Vagina (tissue), 2 donors: ENCODE results near the gene LPP. TPM values are rescaled to one million over a fixed set of nuclear protein-coding genes. Genes with fewer than 3 reads are reported as not detected.

Experiments
- DNase-seq, 2 donors: peaks; one replicate each; pipeline ENCODE4 v3.0.0-alpha.2; 2017; ENCODE audit errors: extremely low spot score in 2 of 2
- H3K27ac ChIP-seq: fragments of 200-600 bp; sonication (generic); one replicate; pipeline ENCODE4 v1.5.1; 2019
- H3K27me3 ChIP-seq: fragments of 200-600 bp; sonication (generic); one replicate; pipeline ENCODE4 v1.5.1; 2019
- H3K36me3 ChIP-seq, 2 donors: fragments of 200-600 bp; sonication (generic); one replicate each; pipeline ENCODE4 v1.5.1; 2017 to 2019
- H3K4me1 ChIP-seq: fragments of 200-600 bp; sonication (generic); one replicate; pipeline ENCODE4 v1.5.1; 2019
- H3K4me3 ChIP-seq, 2 donors: fragments of 200-600 bp; sonication (generic); 1 replicate in 1 of 2; 2 replicates in 1 of 2; pipeline ENCODE4 v1.5.1; 2016 to 2019
- H3K9me3 ChIP-seq: fragments of 200-600 bp; sonication (generic); one replicate; pipeline ENCODE4 v1.5.1; 2019
- CTCF ChIP-seq, 3 experiments: fragments of 450-650 bp in 2 of 3; fragments of 200-600 bp in 1 of 3; sonication (generic) in 1 of 3; IDR thresholded peaks; one replicate each; pipeline ENCODE4 v1.5.1; 2017 to 2019; ENCODE audit warnings: antibody characterized with exemption in 3 of 3, mild to moderate bottlenecking in 2 of 3, moderate library complexity in 2 of 3
- POLR2A ChIP-seq, 2 donors: fragments of 450-650 bp; IDR thresholded peaks; one replicate each; pipeline ENCODE4 v1.6.1; 2017; ENCODE audit warnings: antibody characterized with exemption in 2 of 2, mild to moderate bottlenecking in 2 of 2, moderate library complexity in 2 of 2
- POLR2AphosphoS5 ChIP-seq, 2 donors: sonication (generic); formaldehyde crosslinking; IDR thresholded peaks; one replicate each; pipeline ENCODE4 v1.9.0; 2017; ENCODE audit warnings: antibody characterized with exemption in 2 of 2, mild to moderate bottlenecking in 2 of 2, low read depth in 1 of 2; ENCODE audit not compliant: insufficient read depth in 1 of 2
- intact Hi-C: fragments of 100-400 bp; cut with DNase I; formaldehyde crosslinking; loops from one replicate; pipeline ENCODE4 v1.15.1; 2023
- total RNA-seq: library from RNA; depleted of rRNA; stranded (reverse); fragments of >200 nt; gene quantifications from one replicate; pipeline ENCODE4 v1.2.3, GENCODE V29; 2016

Gene LPP
- total RNA-seq, 1 donor from 2014 or later, result 248 TPM

- no peaks in the 10 kb centered on the region for H3K36me3 ChIP-seq
- intact Hi-C loops, result no loop called here
- no peak overlapping the region for H3K4me3 ChIP-seq
- TF ChIP-seq POLR2AphosphoS5 (IDR thresholded peaks at IDR 0.05; ENCODE audit: insufficient read depth in 1 of 2, low read depth in 1 of 2) (no peak), POLR2A (IDR thresholded peaks at IDR 0.05) (no peak), CTCF (IDR thresholded peaks at IDR 0.05) (no peak)
- peaks cover 24% of the 10 kb centered on the region for H3K4me1 ChIP-seq
- DNase-seq, result no peak
- H3K27ac ChIP-seq, result no peak overlapping the region
- H3K9me3 ChIP-seq, result no peaks in the 10 kb centered on the region
- H3K27me3 ChIP-seq, result no peaks in the 10 kb centered on the region
Observed at GRCh38 chr3:188691004-188691403, 537.0 kb downstream of the LPP start.

- intact Hi-C loops, result no loop called here
- DNase-seq, result no peak
- Histone ChIP-seq H3K4me1 (peaks cover 24% of the 10 kb centered on the region), H3K36me3 (no peaks in the 10 kb centered on the region), H3K27ac (no peak overlapping the region), H3K9me3 (no peaks in the 10 kb centered on the region), H3K27me3 (no peaks in the 10 kb centered on the region), H3K4me3 (no peak overlapping the region)
- TF ChIP-seq CTCF (IDR thresholded peaks at IDR 0.05) (no peak), POLR2A (IDR thresholded peaks at IDR 0.05) (no peak), POLR2AphosphoS5 (IDR thresholded peaks at IDR 0.05; ENCODE audit: insufficient read depth in 1 of 2, low read depth in 1 of 2) (no peak)
Observed at GRCh38 chr3:188691665-188692064, 537.7 kb downstream of the LPP start.

- TF ChIP-seq POLR2A (IDR thresholded peaks at IDR 0.05) (no peak), POLR2AphosphoS5 (IDR thresholded peaks at IDR 0.05; ENCODE audit: insufficient read depth in 1 of 2, low read depth in 1 of 2) (no peak)
- Histone ChIP-seq H3K27me3 (no peaks in the 10 kb centered on the region), H3K36me3 (no peaks in the 10 kb centered on the region), H3K4me1 (peaks cover 24% of the 10 kb centered on the region), H3K9me3 (no peaks in the 10 kb centered on the region), H3K4me3 (no peak overlapping the region), H3K27ac (no peak overlapping the region)
- intact Hi-C loops, result no loop called here
- DNase-seq, result no peak
Observed at GRCh38 chr3:188692700-188693099, 538.7 kb downstream of the LPP start.

GRCh38 chr3:188693435-188693834, 539.5 kb downstream of the LPP start:
- Histone ChIP-seq H3K27me3 (no peaks in the 10 kb centered on the region), H3K27ac (no peak overlapping the region), H3K4me1 (peaks cover 23% of the 10 kb centered on the region), H3K36me3 (no peaks in the 10 kb centered on the region), H3K4me3 (no peak overlapping the region), H3K9me3 (no peaks in the 10 kb centered on the region)
- DNase-seq, result no peak
- TF ChIP-seq POLR2A (IDR thresholded peaks at IDR 0.05), result no peak
- TF ChIP-seq CTCF (IDR thresholded peaks at IDR 0.05), result no peak
- intact Hi-C loops, result no loop called here

- Histone ChIP-seq H3K36me3 (no peaks in the 10 kb centered on the region), H3K9me3 (no peaks in the 10 kb centered on the region), H3K4me3 (no peak overlapping the region), H3K27ac (no peak overlapping the region), H3K4me1 (peaks cover 8% of the 10 kb centered on the region), H3K27me3 (no peaks in the 10 kb centered on the region)
- no peak for DNase-seq
- intact Hi-C loops, result no loop called here
- no peak for TF ChIP-seq CTCF (IDR thresholded peaks at IDR 0.05)
- no peak for TF ChIP-seq POLR2A (IDR thresholded peaks at IDR 0.05)
- TF ChIP-seq POLR2AphosphoS5 (IDR thresholded peaks at IDR 0.05; ENCODE audit: insufficient read depth in 1 of 2, low read depth in 1 of 2), result no peak
Observed at GRCh38 chr3:188695241-188695640, 541.3 kb downstream of the LPP start.

DNA sequence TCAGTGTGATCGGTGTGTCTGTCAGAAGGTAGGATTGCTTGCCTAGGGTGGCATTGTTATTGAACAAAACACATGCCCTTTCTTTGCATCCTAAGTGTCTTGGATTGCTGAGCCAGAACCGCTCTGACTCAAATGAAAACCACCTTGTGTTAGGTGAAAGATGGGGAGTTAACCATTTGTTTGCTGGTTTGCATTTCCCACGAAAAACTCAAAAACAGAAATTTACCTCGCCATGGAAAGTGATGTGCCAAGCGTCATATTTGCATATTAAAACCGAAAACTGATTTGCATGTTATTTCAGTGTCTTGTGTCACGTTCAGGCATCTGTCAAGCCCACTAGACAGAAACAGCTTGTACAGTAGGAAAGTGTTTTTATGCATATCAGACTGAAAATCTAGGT, 543.2 kb downstream of the LPP start:
- intact Hi-C loops, result no loop called here
- Histone ChIP-seq H3K27me3 (no peaks in the 10 kb centered on the region), H3K4me3 (no peak overlapping the region), H3K27ac (no peak overlapping the region), H3K36me3 (no peaks in the 10 kb centered on the region), H3K4me1 (no peaks in the 10 kb centered on the region), H3K9me3 (no peaks in the 10 kb centered on the region)
- DNase-seq, result no peak
- no peak for TF ChIP-seq POLR2A (IDR thresholded peaks at IDR 0.05)
- no peak for TF ChIP-seq POLR2AphosphoS5 (IDR thresholded peaks at IDR 0.05; ENCODE audit: insufficient read depth in 1 of 2, low read depth in 1 of 2)
